GM21576 (cell line): Measurements from ENCODE around the gene NUP210L.

Source experiments
- ATAC-seq: cut with Tn5 transposase; IDR thresholded peaks from one replicate; pipeline ENCODE4 v1.9.1; 2021; ENCODE audit warnings: mild to moderate bottlenecking, moderate library complexity; ENCODE audit not compliant: unreplicated experiment

NUP210L gene

GRCh38 chr1:153968000-153968363 is 186.9 kb downstream of the NUP210L start:
- no peak for ATAC-seq

- ATAC-seq: peak; percentile 65
Measured at GRCh38 chr1:153967107-153967999, 187.5 kb downstream of the NUP210L start, which contains the start of gene CREB3L4. CREB3L4 (plus strand) TSS chr1:153967902; CDS start chr1:153968526, 624 bp downstream.

- no peak for ATAC-seq
Measured at GRCh38 chr1:153963850-153964331, 191.0 kb downstream of the NUP210L start.

- ATAC-seq: peak; percentile 43
Measured at GRCh38 chr1:153963030-153963849, 191.6 kb downstream of the NUP210L start, which contains the start of gene SLC39A1. SLC39A1 (minus strand) TSS chr1:153963537; CDS start chr1:153962715, 822 bp downstream.

GRCh38 chr1:153962088-153963029 is 192.5 kb downstream of the NUP210L start:
- ATAC-seq: no peak

GRCh38 chr1:153961421-153961820 is 193.5 kb downstream of the NUP210L start:
- no peak for ATAC-seq

GRCh38 chr1:153960206-153960605 is 194.7 kb downstream of the NUP210L start:
- ATAC-seq: no peak

- no peak for ATAC-seq
Measured at GRCh38 chr1:153959454-153959853, 195.4 kb downstream of the NUP210L start.

GRCh38 chr1:153958961-153959260 is 196.0 kb downstream of the NUP210L start:
- no peak for ATAC-seq

- ATAC-seq: peak; percentile 68
Measured at GRCh38 chr1:153958111-153958960, 196.5 kb downstream of the NUP210L start, which contains the start of gene CRTC2. CRTC2 (minus strand) TSS chr1:153958612; CDS start chr1:153958497, 115 bp downstream.

- peak; percentile 21 for ATAC-seq
Measured at GRCh38 chr1:153957744-153958110, 197.1 kb downstream of the NUP210L start.

- no peak for ATAC-seq
Measured at GRCh38 chr1:153956997-153957715, 197.7 kb downstream of the NUP210L start.

- no peak for ATAC-seq
Measured at GRCh38 chr1:153954826-153955225, 200.0 kb downstream of the NUP210L start.

GRCh38 chr1:153953859-153954365 is 201.0 kb downstream of the NUP210L start:
- ATAC-seq: no peak

- ATAC-seq: no peak
Measured at GRCh38 chr1:153951801-153952200, 203.1 kb downstream of the NUP210L start.

GRCh38 chr1:153951183-153951582 is 203.7 kb downstream of the NUP210L start:
- ATAC-seq: no peak

GRCh38 chr1:153946622-153947241 is 208.1 kb downstream of the NUP210L start, which contains the start of gene DENND4B:
DENND4B (minus strand) TSS chr1:153946718; CDS start chr1:153944374, 2,344 bp downstream.
- peak; percentile 50 for ATAC-seq
